BE2C (cell line): ENCODE measurements around the gene EIF1AY.
"Not testable (repeated sequence)": the region's sequence is repeated elsewhere in the genome, so short reads cannot be mapped to it uniquely, and the experiment has no call there.

Experiments
- DNase-seq: peaks from one replicate; pipeline ENCODE4 v3.0.0-alpha.2; 2020
- H3K27me3 ChIP-seq: fragments of 250-450 bp; sonication (Bioruptor Pico); 2 replicates; pipeline ENCODE4 v1.5.1; 2020; ENCODE audit warnings: mild to moderate bottlenecking
- H3K36me3 ChIP-seq: fragments of 250-450 bp; sonication (Bioruptor Pico); 2 replicates; pipeline ENCODE4 v1.5.1; 2020; ENCODE audit warnings: mild to moderate bottlenecking
- H3K4me1 ChIP-seq: fragments of 250-450 bp; sonication (Bioruptor Pico); 2 replicates; pipeline ENCODE4 v1.5.1; 2020
- H3K4me3 ChIP-seq: 2 replicates; pipeline ENCODE4 v1.5.1; 2011; ENCODE audit warnings: low read depth, low read length
- H3K9me3 ChIP-seq: fragments of 250-450 bp; sonication (Bioruptor Pico); 2 replicates; pipeline ENCODE4 v1.5.1; 2020
- CTCF ChIP-seq: IDR thresholded peaks from 2 replicates; pipeline ENCODE4 v1.5.1; 2012; ENCODE audit warnings: mild to moderate bottlenecking, low read depth, low read length

The EIF1AY gene

GRCh38 chrY:20549289-20549688, 26.3 kb upstream of the EIF1AY start:
- DNase-seq, result no peak
- no peak overlapping the region for H3K4me3 ChIP-seq
- H3K36me3 ChIP-seq, result no peaks in the 10 kb centered on the region
- no peak for TF ChIP-seq CTCF
- H3K27me3 ChIP-seq, result no peaks in the 10 kb centered on the region
- H3K4me1 ChIP-seq, result no peaks in the 10 kb centered on the region
- no peaks in the 10 kb centered on the region for H3K9me3 ChIP-seq

GRCh38 chrY:20551840-20552239, 23.7 kb upstream of the EIF1AY start:
- DNase-seq, result no peak
- H3K4me1 ChIP-seq, result no peaks in the 10 kb centered on the region
- H3K27me3 ChIP-seq, result no peaks in the 10 kb centered on the region

GRCh38 chrY:20552764-20553323, 22.7 kb upstream of the EIF1AY start:
- not testable (repeated sequence) for H3K4me3 ChIP-seq, H3K9me3 ChIP-seq, H3K36me3 ChIP-seq, H3K4me1 ChIP-seq, H3K27me3 ChIP-seq, DNase-seq

More at GRCh38 chrY:20551840-20552239, 23.7 kb upstream of the EIF1AY start:
- H3K4me3 ChIP-seq, result no peak overlapping the region
- no peaks in the 10 kb centered on the region for H3K36me3 ChIP-seq
- TF ChIP-seq CTCF, result no peak
- H3K9me3 ChIP-seq, result no peaks in the 10 kb centered on the region

GRCh38 chrY:20555820-20556219, 19.8 kb upstream of the EIF1AY start:
- no peak overlapping the region for H3K4me3 ChIP-seq
- no peaks in the 10 kb centered on the region for H3K27me3 ChIP-seq
- no peak for DNase-seq
- H3K4me1 ChIP-seq, result no peaks in the 10 kb centered on the region
- H3K36me3 ChIP-seq, result no peaks in the 10 kb centered on the region
- H3K9me3 ChIP-seq, result no peaks in the 10 kb centered on the region
- TF ChIP-seq CTCF, result no peak

- Histone ChIP-seq H3K4me1 (no peaks in the 10 kb centered on the region), H3K36me3 (no peaks in the 10 kb centered on the region), H3K9me3 (no peaks in the 10 kb centered on the region), H3K27me3 (no peaks in the 10 kb centered on the region), H3K4me3 (no peak overlapping the region)
- TF ChIP-seq CTCF, result no peak
- no peak for DNase-seq
Measured at GRCh38 chrY:20558677-20559076, 16.9 kb upstream of the EIF1AY start.

- no peak overlapping the region for H3K4me3 ChIP-seq
- no peaks in the 10 kb centered on the region for H3K9me3 ChIP-seq
- H3K4me1 ChIP-seq, result no peaks in the 10 kb centered on the region
- H3K36me3 ChIP-seq, result no peaks in the 10 kb centered on the region
- DNase-seq, result no peak
- TF ChIP-seq CTCF, result no peak
- no peaks in the 10 kb centered on the region for H3K27me3 ChIP-seq
Measured at GRCh38 chrY:20559873-20560512, 15.6 kb upstream of the EIF1AY start.
